Measurements from ENCODE around the gene RNF213.

DNA sequence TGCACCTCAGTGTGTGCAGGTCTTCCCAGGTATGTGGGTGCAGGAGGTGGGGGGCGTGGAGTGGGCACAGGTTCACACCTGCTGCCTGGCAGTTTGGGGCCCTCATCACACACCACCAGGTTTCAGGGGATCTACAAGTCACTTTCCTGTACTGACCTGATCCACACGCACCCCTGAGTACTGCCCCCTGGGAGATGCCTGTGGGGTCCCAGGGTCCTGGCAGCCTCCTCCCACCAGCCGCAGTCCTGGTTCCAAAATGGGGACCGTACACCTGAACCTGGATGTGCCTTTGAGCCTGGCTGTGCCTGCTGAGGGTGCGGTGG is 25.9 kb downstream of the RNF213 start:
- TF ChIP-seq GATA3 (IDR thresholded peaks at IDR 0.05; ENCODE audit: low read depth, low read length) = no peak
- no peak for TF ChIP-seq GATA2 (IDR thresholded peaks at IDR 0.05; ENCODE audit: low read depth, low read length)
